ENCODE data around the gene PARD3. TPM values are rescaled to one million over a fixed set of nuclear protein-coding genes. Genes with fewer than 3 reads are reported as not detected.

The PARD3 gene
- total RNA-seq, 6 donors from 2014 or later: 30.6 to 108 (median 50.6) TPM

- no peaks in the 10 kb centered on the region for H3K9me3 ChIP-seq
- 65 to 75% methylated on average over 1 of the region's 1 CpG for WGBS, 2 donors
- H3K27ac ChIP-seq: no peak overlapping the region
- H3K36me3 ChIP-seq: no peaks in the 10 kb centered on the region
- TF ChIP-seq CTCF (IDR thresholded peaks at IDR 0.05) (no peak), EP300 (IDR thresholded peaks at IDR 0.05) (no peak), POLR2AphosphoS5 (IDR thresholded peaks at IDR 0.05) (no peak)
- no peak overlapping the region for H3K4me3 ChIP-seq
- DNase-seq (no peak), ATAC-seq (ENCODE audit: low FRiP score in 2 of 2) (no peak)
- H3K27me3 ChIP-seq: no peaks in the 10 kb centered on the region
- peaks cover 27 to 52% (median 50%) of the 10 kb centered on the region in 4 donors for H3K4me1 ChIP-seq
These were observed 98.9 kb downstream of the PARD3 start for GRCh38 chr10:34716234-34716633.

- Histone ChIP-seq H3K27ac (no peak overlapping the region), H3K9me3 (no peaks in the 10 kb centered on the region), H3K27me3 (no peaks in the 10 kb centered on the region), H3K36me3 (no peaks in the 10 kb centered on the region), H3K4me1 (peaks cover 27 to 58% (median 53%) of the 10 kb centered on the region in 4 donors), H3K4me3 (no peak overlapping the region)
- no peak for DNase-seq
- no peak for ATAC-seq (ENCODE audit: low FRiP score in 2 of 2)
- 91 to 94% methylated on average over 8 of the region's 8 CpGs for WGBS, 2 donors
- TF ChIP-seq POLR2A (IDR thresholded peaks at IDR 0.05) (no peak), EP300 (IDR thresholded peaks at IDR 0.05) (no peak), CTCF (IDR thresholded peaks at IDR 0.05) (no peak), POLR2AphosphoS5 (IDR thresholded peaks at IDR 0.05) (no peak)
These were observed 99.4 kb downstream of the PARD3 start for GRCh38 chr10:34715511-34716187.

- Histone ChIP-seq H3K36me3 (no peaks in the 10 kb centered on the region), H3K4me1 (peaks cover 32 to 61% (median 57%) of the 10 kb centered on the region in 4 donors), H3K27me3 (no peaks in the 10 kb centered on the region), H3K27ac (no peak overlapping the region), H3K9me3 (no peaks in the 10 kb centered on the region), H3K4me3 (no peak overlapping the region)
- DNase-seq (no peak), ATAC-seq (ENCODE audit: low FRiP score in 2 of 2) (no peak)
- 50 to 54% methylated on average over 1 of the region's 1 CpG for WGBS, 2 donors
- TF ChIP-seq POLR2AphosphoS5 (IDR thresholded peaks at IDR 0.05): no peak
- TF ChIP-seq POLR2A (IDR thresholded peaks at IDR 0.05): no peak
- TF ChIP-seq EP300 (IDR thresholded peaks at IDR 0.05): no peak
- TF ChIP-seq CTCF (IDR thresholded peaks at IDR 0.05): no peak
These were observed 101.2 kb downstream of the PARD3 start for GRCh38 chr10:34713875-34714274.

- peak overlapping the region in 3 of 4 donors; percentile 20 to 68 (median 64) for H3K27ac ChIP-seq
- TF ChIP-seq CTCF (IDR thresholded peaks at IDR 0.05): no peak
- TF ChIP-seq EP300 (IDR thresholded peaks at IDR 0.05): no peak
- TF ChIP-seq POLR2AphosphoS5 (IDR thresholded peaks at IDR 0.05): no peak
- no peak for TF ChIP-seq POLR2A (IDR thresholded peaks at IDR 0.05)
- no peaks in the 10 kb centered on the region for H3K27me3 ChIP-seq
- H3K36me3 ChIP-seq: no peaks in the 10 kb centered on the region
- DNase-seq (no peak), ATAC-seq (ENCODE audit: low FRiP score in 2 of 2) (peak; percentile 28 to 61)
- 42 to 55% methylated on average over 3 of the region's 3 CpGs for WGBS, 2 donors
- no peak overlapping the region for H3K4me3 ChIP-seq
- peaks cover 34 to 66% (median 59%) of the 10 kb centered on the region in 4 donors for H3K4me1 ChIP-seq
- no peaks in the 10 kb centered on the region for H3K9me3 ChIP-seq
These were observed 103.6 kb downstream of the PARD3 start for GRCh38 chr10:34711500-34711899.

GRCh38 chr10:34710391-34710751 is 104.7 kb downstream of the PARD3 start:
- Histone ChIP-seq H3K9me3 (no peaks in the 10 kb centered on the region), H3K4me1 (peaks cover 39 to 70% (median 51%) of the 10 kb centered on the region in 4 donors), H3K36me3 (no peaks in the 10 kb centered on the region), H3K27me3 (no peaks in the 10 kb centered on the region), H3K4me3 (no peak overlapping the region), H3K27ac (peak overlapping the region in 2 of 4 donors; percentile 64 to 68)
- TF ChIP-seq POLR2AphosphoS5 (IDR thresholded peaks at IDR 0.05) (no peak), EP300 (IDR thresholded peaks at IDR 0.05) (no peak), CTCF (IDR thresholded peaks at IDR 0.05) (no peak), POLR2A (IDR thresholded peaks at IDR 0.05) (no peak)
- 69 to 83% methylated on average over 4 of the region's 4 CpGs for WGBS, 2 donors
- DNase-seq (no peak), ATAC-seq (ENCODE audit: low FRiP score in 2 of 2) (peak in 1 of 2 donors; percentile 77)
